Breast epithelium (tissue), 3 donors: ENCODE results near the gene RNU1-3.
"Not testable (repeated sequence)": the region's sequence is repeated elsewhere in the genome, so short reads cannot be mapped to it uniquely, and the experiment has no call there.

Experiments used
- POLR2A ChIP-seq: fragments of 450-650 bp; IDR thresholded peaks from one replicate; pipeline ENCODE4 v1.6.1; 2016; ENCODE audit warnings: antibody characterized with exemption, mild to moderate bottlenecking, moderate library complexity
- POLR2AphosphoS5 ChIP-seq, 3 donors: sonication (generic); formaldehyde crosslinking; IDR thresholded peaks; one replicate each; pipeline ENCODE4 v1.6.1; 2017; ENCODE audit warnings: antibody characterized with exemption in 3 of 3
- TF ChIP-seq, protein P1 (sequence below), 3 donors: fragments of 450-650 bp; IDR thresholded peaks; one replicate each; pipeline ENCODE4 v1.5.1; 2016 to 2017; ENCODE audit warnings: antibody characterized with exemption in 3 of 3, mild to moderate bottlenecking in 3 of 3, moderate library complexity in 3 of 3

- TF ChIP-seq, protein P1, sequence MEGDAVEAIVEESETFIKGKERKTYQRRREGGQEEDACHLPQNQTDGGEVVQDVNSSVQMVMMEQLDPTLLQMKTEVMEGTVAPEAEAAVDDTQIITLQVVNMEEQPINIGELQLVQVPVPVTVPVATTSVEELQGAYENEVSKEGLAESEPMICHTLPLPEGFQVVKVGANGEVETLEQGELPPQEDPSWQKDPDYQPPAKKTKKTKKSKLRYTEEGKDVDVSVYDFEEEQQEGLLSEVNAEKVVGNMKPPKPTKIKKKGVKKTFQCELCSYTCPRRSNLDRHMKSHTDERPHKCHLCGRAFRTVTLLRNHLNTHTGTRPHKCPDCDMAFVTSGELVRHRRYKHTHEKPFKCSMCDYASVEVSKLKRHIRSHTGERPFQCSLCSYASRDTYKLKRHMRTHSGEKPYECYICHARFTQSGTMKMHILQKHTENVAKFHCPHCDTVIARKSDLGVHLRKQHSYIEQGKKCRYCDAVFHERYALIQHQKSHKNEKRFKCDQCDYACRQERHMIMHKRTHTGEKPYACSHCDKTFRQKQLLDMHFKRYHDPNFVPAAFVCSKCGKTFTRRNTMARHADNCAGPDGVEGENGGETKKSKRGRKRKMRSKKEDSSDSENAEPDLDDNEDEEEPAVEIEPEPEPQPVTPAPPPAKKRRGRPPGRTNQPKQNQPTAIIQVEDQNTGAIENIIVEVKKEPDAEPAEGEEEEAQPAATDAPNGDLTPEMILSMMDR (IDR thresholded peaks at IDR 0.05) = not testable (repeated sequence)
- TF ChIP-seq POLR2A; POLR2AphosphoS5 (IDR thresholded peaks at IDR 0.05): not testable (repeated sequence)
Measured at GRCh38 chr1:16712984-16713383, 46.2 kb upstream of the RNU1-3 start.
